HG03457 (cell line): ENCODE results near the gene GRM1.
"Not testable (repeated sequence)": the region's sequence is repeated elsewhere in the genome, so short reads cannot be mapped to it uniquely, and the experiment has no call there.

ENCODE experiments used
- ATAC-seq: cut with Tn5 transposase; IDR thresholded peaks from one replicate; pipeline ENCODE4 v1.9.1; 2021; ENCODE audit warnings: moderate number of reproducible peaks; ENCODE audit not compliant: unreplicated experiment

Gene GRM1

GRCh38 chr6:146267447-146267846 is 238.6 kb downstream of the GRM1 start:
- no peak for ATAC-seq

GRCh38 chr6:146267946-146268345 is 239.1 kb downstream of the GRM1 start:
- ATAC-seq: no peak

- ATAC-seq: no peak
These were observed 240.6 kb downstream of the GRM1 start for GRCh38 chr6:146269482-146269881.

DNA sequence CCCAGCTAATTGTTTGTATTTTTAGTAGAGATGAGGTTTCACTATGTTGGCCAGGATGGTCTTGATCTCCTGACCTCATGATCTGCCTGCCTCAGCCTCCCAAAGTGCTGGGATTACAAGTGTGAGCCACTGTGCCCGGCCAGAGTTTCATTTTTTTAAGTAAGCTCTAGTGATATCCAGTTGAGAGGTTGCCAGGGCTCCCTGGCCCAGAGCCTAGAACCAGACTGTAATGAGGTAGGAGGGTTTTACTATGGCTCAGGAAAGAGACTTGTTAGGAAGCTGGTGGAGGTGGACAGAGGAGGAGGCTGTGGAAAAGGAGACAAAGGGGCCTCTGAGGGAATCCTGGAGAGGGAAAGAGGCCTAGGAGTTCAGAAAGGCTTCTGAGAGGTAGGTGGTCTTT is 242.3 kb downstream of the GRM1 start:
- not testable (repeated sequence) for ATAC-seq

DNA sequence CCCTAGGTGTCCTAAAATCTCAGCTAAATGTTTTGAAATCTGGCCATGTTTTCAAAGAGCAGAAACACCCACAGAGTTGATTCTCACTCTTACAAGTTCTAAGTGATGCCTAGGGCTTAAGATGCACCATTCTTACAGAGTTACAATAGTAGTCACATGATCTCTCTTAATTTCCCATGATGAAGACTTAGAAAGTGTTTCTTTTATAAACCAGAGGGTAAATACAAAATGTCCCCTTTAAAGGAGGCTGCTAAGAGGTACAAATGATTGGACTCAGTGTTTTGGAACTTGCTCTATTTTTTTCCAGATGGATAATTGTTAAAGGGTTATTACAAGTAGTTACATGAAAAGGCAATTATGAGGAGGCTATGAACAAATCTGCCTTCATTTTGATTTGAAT is 244.6 kb downstream of the GRM1 start:
- no peak for ATAC-seq

- ATAC-seq: no peak
These were observed 248.3 kb downstream of the GRM1 start for GRCh38 chr6:146277142-146277541.

DNA sequence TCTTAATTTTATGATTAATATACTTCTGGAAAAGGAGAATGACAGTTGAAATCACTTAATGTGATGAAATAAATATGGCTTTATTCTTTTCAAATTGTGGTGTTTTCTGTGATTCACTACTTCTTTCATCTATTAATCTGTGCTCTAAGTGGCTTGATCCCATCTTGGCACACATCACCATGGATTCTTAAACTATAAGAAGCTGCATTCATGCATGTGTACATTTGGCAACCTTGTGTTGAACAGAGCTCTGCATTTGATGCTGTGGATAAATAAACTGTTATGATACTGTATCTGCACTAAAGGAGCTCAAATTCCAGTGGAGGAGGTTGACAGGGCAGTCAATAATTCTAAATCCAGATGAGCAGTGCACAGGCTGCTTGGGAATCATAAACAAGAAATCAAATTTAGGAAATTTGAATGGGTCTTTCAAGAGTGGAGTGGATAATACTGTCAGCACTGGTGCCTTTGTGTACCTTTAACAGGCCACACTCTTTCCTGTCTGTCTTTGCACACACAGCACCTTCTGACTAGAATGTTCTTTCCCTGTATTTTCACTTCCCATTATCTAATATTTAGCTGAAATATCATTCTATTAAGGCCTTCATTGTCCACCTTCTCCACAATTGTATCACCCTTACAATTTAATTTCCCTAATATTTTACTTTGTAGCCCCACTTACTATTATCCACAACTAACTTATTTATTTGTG is 252.9 kb downstream of the GRM1 start:
- ATAC-seq: no peak

GRCh38 chr6:146282837-146283236 is 254.0 kb downstream of the GRM1 start:
- ATAC-seq: no peak

DNA sequence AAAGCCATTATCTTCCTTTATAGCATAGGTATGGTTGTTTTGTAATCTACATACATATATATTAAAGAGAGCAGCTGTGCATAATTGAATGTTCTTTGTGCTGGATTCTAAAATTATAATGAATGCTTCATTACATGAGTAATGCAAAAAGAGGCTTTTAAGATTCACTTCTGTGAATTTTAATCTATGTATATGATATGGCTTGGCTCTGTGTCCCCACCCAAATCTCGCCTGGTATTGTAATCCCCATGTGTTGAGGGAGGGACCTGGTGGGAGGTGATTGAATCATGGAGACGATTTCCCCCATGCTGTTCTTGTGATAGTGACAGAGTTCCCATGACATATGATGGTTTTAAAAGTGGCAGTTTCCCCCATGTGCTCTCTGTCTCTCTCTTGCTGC is 255.4 kb downstream of the GRM1 start:
- no peak for ATAC-seq

DNA sequence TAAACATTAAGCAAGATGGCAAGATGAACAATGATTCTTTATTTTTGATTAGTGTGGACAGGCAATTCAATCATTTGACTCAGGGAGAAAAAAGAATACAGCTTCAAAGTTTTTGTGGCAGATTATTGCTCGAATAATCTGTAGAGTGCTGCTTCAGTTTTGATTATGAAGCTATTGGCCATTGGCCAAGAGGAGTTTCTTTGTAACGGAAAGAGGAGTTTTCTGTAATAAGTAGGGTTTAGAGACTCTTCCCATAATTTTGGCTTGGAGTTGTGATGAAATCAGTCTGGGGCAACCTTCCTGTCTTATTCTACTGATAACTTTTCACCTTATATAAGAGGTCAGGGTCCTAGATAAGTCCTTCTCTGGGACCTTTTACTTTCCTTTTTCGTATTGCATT is 258.1 kb downstream of the GRM1 start:
- no peak for ATAC-seq

GRCh38 chr6:146287691-146288369 is 259.0 kb downstream of the GRM1 start:
- no peak for ATAC-seq

DNA sequence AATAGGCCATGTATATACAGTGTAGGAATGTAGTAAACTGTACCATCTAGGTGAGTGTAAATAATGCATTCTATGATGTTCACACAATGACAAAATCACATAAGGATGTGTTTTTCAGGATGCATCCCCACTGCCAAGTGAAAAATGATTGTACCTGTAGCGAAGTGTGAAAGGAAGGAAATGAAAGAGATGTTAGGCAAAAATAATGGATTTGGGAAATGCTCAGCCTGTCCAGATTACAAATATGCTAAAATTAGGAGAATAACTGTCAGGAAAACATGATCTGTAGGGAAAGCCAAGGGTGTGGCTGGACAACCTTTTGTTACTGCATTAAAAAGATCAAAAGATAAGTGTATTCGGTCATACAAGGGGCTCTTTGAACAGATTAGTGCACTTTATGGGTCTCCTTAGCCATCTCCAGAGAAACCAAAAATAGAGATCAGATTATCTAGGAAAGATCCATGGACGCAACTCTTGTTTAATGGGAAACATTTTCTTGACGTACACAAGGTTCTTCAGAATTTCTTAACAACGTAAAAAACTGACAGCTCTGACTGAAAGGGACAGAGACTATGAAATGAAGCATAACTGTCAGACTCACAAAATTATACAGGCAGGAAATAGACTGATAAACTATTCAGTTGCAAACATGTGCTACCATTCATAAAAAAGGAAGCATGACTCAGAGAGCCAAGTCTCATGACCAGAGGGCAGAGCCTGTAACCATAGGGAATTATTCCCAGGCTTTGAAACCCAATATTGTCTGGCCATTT is 261.1 kb downstream of the GRM1 start:
- ATAC-seq: no peak

DNA sequence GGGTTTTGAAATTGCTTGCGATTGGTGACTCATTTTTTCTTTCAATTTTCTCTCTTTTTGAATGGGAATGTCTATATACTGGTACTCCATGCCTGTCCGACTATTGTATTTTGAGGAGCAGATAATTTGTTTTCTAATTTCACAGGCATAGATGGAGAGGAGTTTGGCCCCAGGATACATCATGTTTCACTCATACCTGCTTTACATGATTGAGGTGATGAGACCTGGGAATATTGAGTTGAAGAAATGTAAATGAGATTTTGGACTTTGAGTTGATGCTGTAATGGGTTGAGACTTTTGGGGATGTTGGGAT is 261.7 kb downstream of the GRM1 start:
- ATAC-seq: no peak

DNA sequence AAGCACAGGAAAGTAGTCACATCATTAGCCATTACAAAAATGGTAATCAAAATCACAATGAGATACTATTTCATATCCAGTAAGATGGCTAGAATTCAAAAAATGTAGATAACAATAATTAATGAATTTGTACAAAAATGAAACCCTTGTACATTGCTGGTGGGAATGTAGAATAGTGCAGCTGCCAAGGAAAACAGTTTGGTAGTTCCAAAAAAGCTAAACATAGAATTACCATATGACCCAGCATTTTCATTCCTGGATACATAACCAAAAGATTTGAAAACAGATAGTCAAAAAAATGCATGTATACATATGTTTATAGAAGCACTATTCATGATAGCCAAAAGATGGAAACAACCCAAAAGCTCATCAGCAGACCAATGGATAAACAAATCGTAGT is 263.6 kb downstream of the GRM1 start:
- ATAC-seq: no peak

DNA sequence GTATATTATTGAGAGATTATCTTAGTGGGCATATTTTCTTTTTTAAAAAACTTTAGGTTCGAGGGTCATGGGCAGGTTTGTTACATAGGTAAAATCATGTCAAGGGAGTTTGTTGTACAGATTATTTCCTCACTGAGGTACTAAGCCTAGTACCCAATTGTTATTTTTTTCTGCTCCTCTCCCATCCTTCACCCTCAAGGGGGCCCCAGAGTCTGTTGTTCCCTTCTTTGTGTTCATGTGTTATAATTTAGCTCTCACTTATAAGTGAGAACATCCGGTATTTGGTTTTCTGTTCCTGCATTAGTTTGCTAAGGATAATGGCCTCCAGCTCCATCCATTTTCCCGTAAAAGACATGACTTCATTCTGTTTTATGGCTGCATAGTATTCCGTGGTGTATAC is 266.8 kb downstream of the GRM1 start:
- no peak for ATAC-seq

DNA sequence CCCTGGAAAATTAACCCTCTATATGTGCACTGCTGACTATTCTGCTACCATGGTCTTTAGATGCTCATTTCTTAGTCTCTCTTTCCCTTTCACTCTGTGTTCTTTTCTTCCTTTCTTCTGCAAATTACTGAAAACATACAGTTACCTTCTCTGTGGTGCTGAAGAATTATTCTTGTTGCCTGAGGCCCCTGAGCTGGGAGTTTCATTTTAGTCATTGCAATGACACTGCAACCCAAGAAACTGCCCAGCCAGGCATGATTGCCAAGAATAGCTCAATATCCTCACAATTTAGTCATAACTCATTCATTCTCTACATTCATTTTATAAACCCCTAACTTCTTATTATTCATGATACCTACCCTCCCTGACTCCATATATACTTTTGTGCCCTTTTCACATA is 269.0 kb downstream of the GRM1 start:
- no peak for ATAC-seq

DNA sequence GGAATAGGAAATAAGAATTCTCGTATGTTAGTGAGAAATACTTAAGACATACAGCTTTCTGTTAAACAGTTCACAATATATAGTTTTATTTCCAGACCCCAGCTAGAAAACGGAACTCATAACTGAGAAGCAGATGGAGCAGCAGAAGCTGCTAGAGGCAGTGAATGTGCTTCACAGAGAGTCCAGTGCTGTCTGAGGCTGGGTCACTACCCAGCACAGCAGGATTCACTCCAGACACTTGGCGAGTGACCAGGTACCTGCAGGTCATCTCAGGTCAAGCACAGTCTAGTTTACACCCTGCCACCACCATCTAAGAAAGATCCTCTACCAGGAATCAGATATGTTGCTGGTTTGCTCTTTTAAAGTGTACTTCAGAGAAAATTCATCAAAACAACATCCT is 271.7 kb downstream of the GRM1 start:
- ATAC-seq: no peak

DNA sequence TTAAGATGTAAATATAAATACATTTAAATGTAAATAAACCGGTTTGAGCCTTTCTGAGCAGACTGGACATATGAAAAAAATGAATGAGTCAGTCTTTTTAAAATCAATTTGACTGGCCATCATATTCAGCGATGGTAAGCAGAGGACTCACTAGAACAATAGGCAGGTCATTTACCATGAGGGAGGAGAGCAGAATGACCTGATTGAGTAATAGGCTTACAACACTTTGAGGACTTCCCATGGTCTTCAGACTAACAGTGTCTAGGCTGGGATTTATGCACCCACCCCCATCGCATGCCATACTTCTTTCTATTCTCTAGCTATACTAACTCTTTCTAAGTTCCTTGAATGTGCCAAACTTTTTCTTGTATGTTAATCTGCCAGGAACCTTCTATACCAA is 272.9 kb downstream of the GRM1 start:
- no peak for ATAC-seq

- ATAC-seq: no peak
These were observed 274.1 kb downstream of the GRM1 start for GRCh38 chr6:146302994-146303393.

GRCh38 chr6:146304181-146304580 is 275.3 kb downstream of the GRM1 start:
- no peak for ATAC-seq

GRCh38 chr6:146305092-146305491 is 276.2 kb downstream of the GRM1 start:
- ATAC-seq: no peak

DNA sequence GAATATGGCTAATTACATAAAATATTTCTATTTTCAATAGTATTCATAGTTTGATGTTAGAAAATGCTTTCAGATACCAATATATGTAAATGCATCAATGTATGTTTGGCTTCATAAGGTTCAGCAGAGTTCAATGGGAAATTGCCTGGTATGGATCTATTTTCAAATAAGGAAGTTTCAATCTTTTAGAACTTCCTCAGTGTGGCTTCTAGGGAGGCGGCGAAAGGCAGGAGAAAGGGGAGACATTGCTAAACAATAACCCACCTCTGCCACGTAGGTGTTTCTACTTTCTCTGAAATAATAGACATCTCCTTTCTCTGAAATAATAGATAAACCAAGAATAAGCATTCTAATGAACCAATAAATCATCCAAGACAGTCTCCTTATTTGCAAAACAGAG is 277.1 kb downstream of the GRM1 start:
- ATAC-seq: no peak
